Keratinocyte (primary cell): Measurements from ENCODE around the gene ZNHIT3. TPM values are rescaled to one million over a fixed set of nuclear protein-coding genes. Genes with fewer than 3 reads are reported as not detected.

ENCODE experiments used
- DNase-seq: peaks from one replicate; pipeline ENCODE4 v3.0.0-alpha.2; 2011; ENCODE audit warnings: low read depth, missing footprints, low spot score
- FAIRE-seq: peaks from 2 replicates; lab custom pipeline; 2011; peaks lifted over from hg19 to GRCh38; lab: Jason Lieb, UNC
- H2AFZ ChIP-seq: 2 replicates; pipeline ENCODE4 v1.6.0; 2012; ENCODE audit warnings: low read length, control low read depth, inconsistent platforms; ENCODE audit not compliant: control insufficient read depth
- H3K27ac ChIP-seq: 2 replicates; pipeline ENCODE4 v1.5.1; 2011; ENCODE audit warnings: low read length; ENCODE audit not compliant: control insufficient read depth, insufficient read depth
- H3K27me3 ChIP-seq: 3 replicates; pipeline ENCODE4 v1.6.0; 2011; ENCODE audit warnings: low read length; ENCODE audit not compliant: control insufficient read depth, insufficient read depth; ENCODE audit errors: extremely low read depth
- H3K36me3 ChIP-seq, 2 experiments: 2 replicates in 1 of 2; 3 replicates in 1 of 2; pipeline ENCODE4 v1.5.1; 2011; ENCODE audit warnings: low read length in 2 of 2, mild to moderate bottlenecking in 1 of 2; ENCODE audit not compliant: control insufficient read depth in 2 of 2, insufficient read depth in 2 of 2; ENCODE audit errors: extremely low read depth in 1 of 2
- H3K4me1 ChIP-seq: 3 replicates; pipeline ENCODE4 v1.5.1; 2011; ENCODE audit warnings: low read length; ENCODE audit not compliant: control insufficient read depth, insufficient read depth; ENCODE audit errors: extremely low read depth
- H3K4me2 ChIP-seq: 3 replicates; pipeline ENCODE4 v1.6.0; 2011; ENCODE audit warnings: low read depth, low read length; ENCODE audit not compliant: control insufficient read depth, insufficient read depth; ENCODE audit errors: extremely low read depth
- H3K4me3 ChIP-seq, 3 experiments: fragments of 200-600 bp in 1 of 3; sonication (generic) in 1 of 3; 2 replicates in 2 of 3; 3 replicates in 1 of 3; pipeline ENCODE4 v1.5.1; 2011 to 2016; ENCODE audit warnings: low read length in 3 of 3, mild to moderate bottlenecking in 3 of 3, control low read depth in 2 of 3, inconsistent platforms in 1 of 3, low read depth in 1 of 3, mixed read lengths in 1 of 3, mixed run types in 1 of 3, moderate library complexity in 1 of 3; ENCODE audit not compliant: control insufficient read depth in 2 of 3, insufficient read depth in 2 of 3; ENCODE audit errors: extremely low read depth in 1 of 3
- H3K79me2 ChIP-seq: 2 replicates; pipeline ENCODE4 v1.6.0; 2012; ENCODE audit warnings: low read length; ENCODE audit not compliant: control insufficient read depth, insufficient read depth
- H3K9ac ChIP-seq: 3 replicates; pipeline ENCODE4 v1.6.0; 2011; ENCODE audit warnings: low read length; ENCODE audit not compliant: control insufficient read depth, insufficient read depth; ENCODE audit errors: extremely low read depth
- H3K9me1 ChIP-seq: 3 replicates; pipeline ENCODE4 v1.6.0; 2011; ENCODE audit warnings: low read length; ENCODE audit not compliant: control insufficient read depth, insufficient read depth; ENCODE audit errors: extremely low read depth
- H3K9me3 ChIP-seq: 2 replicates; pipeline ENCODE4 v1.5.1; 2012; ENCODE audit warnings: low read depth, low read length; ENCODE audit not compliant: control insufficient read depth
- H4K20me1 ChIP-seq: 3 replicates; pipeline ENCODE4 v1.6.0; 2011; ENCODE audit warnings: low read length; ENCODE audit not compliant: control insufficient read depth, insufficient read depth; ENCODE audit errors: extremely low read depth
- EZH2 ChIP-seq: IDR thresholded peaks from one replicate; pipeline ENCODE4 v1.6.1; 2012; ENCODE audit warnings: inconsistent platforms, mild to moderate bottlenecking, low read length, moderate library complexity
- dilution Hi-C: fragments of 300-500 bp; cut with MboI; formaldehyde crosslinking; loops from one replicate; pipeline ENCODE4 v1.7.0; 2020; ENCODE audit warnings: low sequenced_read_pairs; ENCODE audit not compliant: extremely low pct_ligation_motif_present
- polyA plus RNA-seq, 5 experiments: library from polyadenylated mRNA; depleted of rRNA in 3 of 5; stranded (reverse) in 3 of 5; stranded (forward) in 1 of 5; unstranded in 1 of 5; fragments of >200 nt; gene quantifications; 1 replicate in 1 of 5; 2 replicates in 3 of 5; 3 replicates in 1 of 5; pipeline versions ENCODE4 v1.2.1 to v1.2.3, GENCODE V29; 2011 to 2012; ENCODE audit warnings: missing spikeins in 2 of 5, low read depth in 1 of 5, low replicate concordance in 1 of 5
- TF ChIP-seq, protein P1 (sequence below), 3 experiments: IDR thresholded peaks in 1 of 3; conservative IDR thresholded peaks in 1 of 3; optimal IDR thresholded peaks in 1 of 3; 2 replicates in 2 of 3; 3 replicates in 1 of 3; pipeline versions ENCODE3 to v1.5.1; 2011; ENCODE audit warnings: low read length in 3 of 3, mild to moderate bottlenecking in 3 of 3, moderate library complexity in 2 of 3, control low read depth in 1 of 3, inconsistent platforms in 1 of 3; ENCODE audit not compliant: insufficient read depth in 2 of 3; ENCODE audit errors: extremely low read depth in 1 of 3

ZNHIT3 gene
- polyA plus RNA-seq, 1 donor (not counting 4 experiments of a cell fraction or from before 2014, with no cell fraction given): 72.4 TPM

DNA sequence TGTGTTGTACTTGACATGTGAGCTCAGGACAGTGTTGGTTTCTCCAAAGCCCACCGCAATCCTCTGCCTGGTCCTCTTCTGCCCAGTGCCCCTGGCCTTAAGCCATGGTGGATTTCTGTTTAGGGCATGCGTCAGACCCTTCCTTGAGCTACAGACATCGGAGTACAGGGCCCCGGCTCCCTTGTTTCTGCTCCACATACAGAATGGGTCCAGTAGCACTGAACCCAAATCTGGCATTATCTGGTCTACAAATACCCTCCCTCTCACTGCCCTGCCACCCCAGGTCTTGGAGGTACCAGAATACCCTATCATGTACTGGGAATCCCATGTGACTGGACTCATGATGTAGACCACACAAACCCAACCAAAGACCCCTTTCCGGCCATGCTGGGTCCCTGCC is 27.4 kb upstream of the ZNHIT3 start:
- TF ChIP-seq EZH2: no peak
- TF ChIP-seq, protein P1, sequence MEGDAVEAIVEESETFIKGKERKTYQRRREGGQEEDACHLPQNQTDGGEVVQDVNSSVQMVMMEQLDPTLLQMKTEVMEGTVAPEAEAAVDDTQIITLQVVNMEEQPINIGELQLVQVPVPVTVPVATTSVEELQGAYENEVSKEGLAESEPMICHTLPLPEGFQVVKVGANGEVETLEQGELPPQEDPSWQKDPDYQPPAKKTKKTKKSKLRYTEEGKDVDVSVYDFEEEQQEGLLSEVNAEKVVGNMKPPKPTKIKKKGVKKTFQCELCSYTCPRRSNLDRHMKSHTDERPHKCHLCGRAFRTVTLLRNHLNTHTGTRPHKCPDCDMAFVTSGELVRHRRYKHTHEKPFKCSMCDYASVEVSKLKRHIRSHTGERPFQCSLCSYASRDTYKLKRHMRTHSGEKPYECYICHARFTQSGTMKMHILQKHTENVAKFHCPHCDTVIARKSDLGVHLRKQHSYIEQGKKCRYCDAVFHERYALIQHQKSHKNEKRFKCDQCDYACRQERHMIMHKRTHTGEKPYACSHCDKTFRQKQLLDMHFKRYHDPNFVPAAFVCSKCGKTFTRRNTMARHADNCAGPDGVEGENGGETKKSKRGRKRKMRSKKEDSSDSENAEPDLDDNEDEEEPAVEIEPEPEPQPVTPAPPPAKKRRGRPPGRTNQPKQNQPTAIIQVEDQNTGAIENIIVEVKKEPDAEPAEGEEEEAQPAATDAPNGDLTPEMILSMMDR (optimal IDR thresholded peaks at IDR 0.05 in 1 of 3, IDR thresholded peaks at IDR 0.05 in 1 of 3, conservative IDR thresholded peaks at IDR 0.05 in 1 of 3; ENCODE audit: extremely low read depth in 1 of 3, insufficient read depth in 2 of 3, low read length in 3 of 3): no peak
- Histone ChIP-seq H3K79me2 (no peaks in the 10 kb centered on the region), H3K27me3 (peaks cover 5% of the 10 kb centered on the region), H3K27ac (no peak overlapping the region), H4K20me1 (no peaks in the 10 kb centered on the region), H3K4me3 (no peak overlapping the region), H3K9me1 (no peaks in the 10 kb centered on the region), H3K36me3 (no peaks in the 10 kb centered on the region), H3K4me1 (no peaks in the 10 kb centered on the region), H3K9me3 (no peaks in the 10 kb centered on the region), H2AFZ (no peak overlapping the region), H3K4me2 (no peak overlapping the region), H3K9ac (no peak overlapping the region)
- FAIRE-seq: no peak
- DNase-seq: no peak
- dilution Hi-C loops: no loop called here

DNA sequence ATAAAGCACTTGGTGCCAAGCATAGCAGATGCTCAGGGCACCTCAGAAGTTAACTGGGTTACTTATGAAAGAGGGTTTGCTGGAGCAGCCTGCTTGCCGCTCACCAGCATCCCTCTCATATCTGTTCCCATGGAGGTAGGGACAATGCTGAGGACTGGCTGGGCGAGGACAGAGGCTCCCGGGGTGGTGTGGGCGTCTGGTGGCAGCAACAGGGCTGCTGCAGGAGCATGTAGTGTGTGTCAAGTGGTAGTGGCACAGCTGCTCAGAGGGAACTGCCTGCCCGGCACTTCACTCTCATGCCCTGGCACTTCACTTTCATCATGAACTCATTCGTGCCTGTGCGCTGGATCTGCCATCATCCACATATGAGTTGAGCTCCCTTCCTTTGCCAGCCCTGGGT is 26.9 kb upstream of the ZNHIT3 start:
- DNase-seq (no peak), FAIRE-seq (no peak)
- Histone ChIP-seq H3K9me1 (no peaks in the 10 kb centered on the region), H3K4me2 (no peak overlapping the region), H3K79me2 (no peaks in the 10 kb centered on the region), H3K9me3 (no peaks in the 10 kb centered on the region), H3K9ac (no peak overlapping the region), H3K36me3 (no peaks in the 10 kb centered on the region), H2AFZ (no peak overlapping the region), H3K4me1 (no peaks in the 10 kb centered on the region), H3K27ac (no peak overlapping the region), H4K20me1 (no peaks in the 10 kb centered on the region), H3K4me3 (no peak overlapping the region), H3K27me3 (peaks cover 9% of the 10 kb centered on the region)
- no peak for TF ChIP-seq EZH2
- TF ChIP-seq, protein P1 (optimal IDR thresholded peaks at IDR 0.05 in 1 of 3, IDR thresholded peaks at IDR 0.05 in 1 of 3, conservative IDR thresholded peaks at IDR 0.05 in 1 of 3; ENCODE audit: extremely low read depth in 1 of 3, insufficient read depth in 2 of 3, low read length in 3 of 3): no peak
- dilution Hi-C loops: no loop called here
